Chondrocyte (in vitro differentiated cells): ENCODE data around the gene RMDN2. TPM values are rescaled to one million over a fixed set of nuclear protein-coding genes. Genes with fewer than 3 reads are reported as not detected.
A peak's percentile ranks its signal among the peaks of the same experiment; 100 is the strongest.
"Not testable (repeated sequence)": the region's sequence is repeated elsewhere in the genome, so short reads cannot be mapped to it uniquely, and the experiment has no call there.

Experiments used
- DNase-seq: peaks from one replicate; pipeline ENCODE4 v3.0.0; 2021; ENCODE audit warnings: mixed read lengths, low spot score
- H3K27ac Mint-ChIP-seq: one replicate; pipeline ENCODE4 v1.8.0; 2021; ENCODE audit warnings: mild to moderate bottlenecking, moderate library complexity, mixed read lengths; ENCODE audit not compliant: unreplicated experiment
- H3K27me3 Mint-ChIP-seq: 2 replicates; pipeline ENCODE4 v1.8.0; 2021; ENCODE audit warnings: low read depth, mixed read lengths
- H3K36me3 Mint-ChIP-seq: 2 replicates; pipeline ENCODE4 v1.8.0; 2021; ENCODE audit warnings: low read depth, mixed read lengths
- H3K4me1 Mint-ChIP-seq: 2 replicates; pipeline ENCODE4 v1.8.0; 2021; ENCODE audit warnings: low read depth, mild to moderate bottlenecking, mixed read lengths
- H3K4me3 Mint-ChIP-seq: one replicate; pipeline ENCODE4 v1.8.0; 2021; ENCODE audit warnings: mild to moderate bottlenecking, moderate library complexity, mixed read lengths; ENCODE audit not compliant: unreplicated experiment
- H3K9me3 Mint-ChIP-seq: 2 replicates; pipeline ENCODE4 v1.8.0; 2021; ENCODE audit warnings: low read depth, mixed read lengths
- total RNA-seq: library from RNA; stranded (reverse); gene quantifications from 3 replicates; pipeline ENCODE4 v1.2.1, GENCODE V29; 2021
- TF ChIP-seq, protein P1 (sequence below): fragments of 200-600 bp; sonication (generic); IDR thresholded peaks from 2 replicates; pipeline ENCODE4 v1.5.0; 2021; ENCODE audit warnings: antibody characterized with exemption, mild to moderate bottlenecking, moderate library complexity

The RMDN2 gene
- total RNA-seq, 1 donor from 2014 or later = 8.1 TPM

DNA sequence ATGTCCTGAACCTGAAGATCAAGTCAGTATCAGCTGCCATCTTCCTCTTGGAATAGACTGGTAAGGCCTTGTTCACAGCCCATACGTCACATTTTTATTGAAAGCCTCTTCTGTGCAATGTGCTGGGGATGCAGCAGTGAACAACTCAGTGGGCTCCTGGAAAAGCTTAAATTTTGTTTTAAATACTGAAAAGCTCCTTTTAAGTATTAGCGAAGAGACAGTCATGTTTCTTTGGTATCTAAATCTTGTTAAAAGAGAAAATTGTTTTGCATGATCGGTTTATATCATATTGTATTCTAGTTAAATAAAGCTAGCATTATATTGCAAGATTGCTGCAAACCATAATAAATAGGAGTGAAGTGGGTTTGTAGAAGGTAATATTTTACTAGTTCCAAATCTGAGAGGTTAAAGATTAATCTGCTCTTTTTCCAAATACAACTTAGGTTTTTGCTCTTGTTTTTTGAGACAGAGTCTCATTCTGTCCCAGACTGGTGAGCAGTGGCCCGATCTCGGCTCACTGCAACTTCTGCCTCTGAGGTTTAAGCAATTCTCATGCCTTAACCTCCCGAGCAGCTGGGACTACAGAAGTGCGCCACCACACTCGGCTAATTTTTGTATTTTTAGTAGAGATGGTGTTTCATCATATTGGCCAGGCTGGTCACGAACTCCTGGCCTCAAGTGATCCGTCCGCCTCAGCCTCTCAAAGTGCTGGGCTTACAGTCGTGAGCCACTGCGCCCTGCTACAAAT is 1.6 kb upstream of the RMDN2 start:
- no peaks in the 10 kb centered on the region for H3K36me3 Mint-ChIP-seq
- no peaks in the 10 kb centered on the region for H3K9me3 Mint-ChIP-seq
- DNase-seq = no peak
- peaks cover 47% of the 10 kb centered on the region for H3K4me1 Mint-ChIP-seq
- H3K27me3 Mint-ChIP-seq = no peaks in the 10 kb centered on the region
- TF ChIP-seq, protein P1, sequence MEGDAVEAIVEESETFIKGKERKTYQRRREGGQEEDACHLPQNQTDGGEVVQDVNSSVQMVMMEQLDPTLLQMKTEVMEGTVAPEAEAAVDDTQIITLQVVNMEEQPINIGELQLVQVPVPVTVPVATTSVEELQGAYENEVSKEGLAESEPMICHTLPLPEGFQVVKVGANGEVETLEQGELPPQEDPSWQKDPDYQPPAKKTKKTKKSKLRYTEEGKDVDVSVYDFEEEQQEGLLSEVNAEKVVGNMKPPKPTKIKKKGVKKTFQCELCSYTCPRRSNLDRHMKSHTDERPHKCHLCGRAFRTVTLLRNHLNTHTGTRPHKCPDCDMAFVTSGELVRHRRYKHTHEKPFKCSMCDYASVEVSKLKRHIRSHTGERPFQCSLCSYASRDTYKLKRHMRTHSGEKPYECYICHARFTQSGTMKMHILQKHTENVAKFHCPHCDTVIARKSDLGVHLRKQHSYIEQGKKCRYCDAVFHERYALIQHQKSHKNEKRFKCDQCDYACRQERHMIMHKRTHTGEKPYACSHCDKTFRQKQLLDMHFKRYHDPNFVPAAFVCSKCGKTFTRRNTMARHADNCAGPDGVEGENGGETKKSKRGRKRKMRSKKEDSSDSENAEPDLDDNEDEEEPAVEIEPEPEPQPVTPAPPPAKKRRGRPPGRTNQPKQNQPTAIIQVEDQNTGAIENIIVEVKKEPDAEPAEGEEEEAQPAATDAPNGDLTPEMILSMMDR = no peak
- H3K27ac Mint-ChIP-seq = no peak overlapping the region
- H3K4me3 Mint-ChIP-seq = no peak overlapping the region

DNA sequence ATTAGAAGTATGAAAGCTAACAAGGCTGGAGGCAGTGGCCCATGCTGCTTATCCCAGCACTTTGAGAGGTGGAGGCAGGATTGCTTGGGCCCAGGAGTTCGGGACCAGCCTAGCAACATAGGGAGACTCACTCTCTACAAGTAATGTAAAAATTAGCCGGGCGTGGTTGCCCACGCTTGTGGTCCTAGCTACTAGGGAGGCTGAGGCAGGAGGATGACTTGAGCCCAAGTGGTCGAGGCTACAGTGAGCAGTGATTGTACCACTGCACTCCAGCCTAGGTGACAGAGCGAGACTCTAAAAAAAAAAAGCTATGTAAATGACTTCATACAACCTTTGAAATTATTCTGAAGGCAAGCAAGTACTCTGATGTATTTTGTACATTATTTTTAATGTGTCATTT is 1.5 kb downstream of the RMDN2 start:
- TF ChIP-seq, protein P1 = no peak
- Mint-ChIP-seq H3K4me1 (peaks cover 22% of the 10 kb centered on the region), H3K27ac (no peak overlapping the region), H3K27me3 (no peaks in the 10 kb centered on the region), H3K36me3 (peaks cover 7% of the 10 kb centered on the region), H3K9me3 (no peaks in the 10 kb centered on the region), H3K4me3 (no peak overlapping the region)
- no peak for DNase-seq

DNA sequence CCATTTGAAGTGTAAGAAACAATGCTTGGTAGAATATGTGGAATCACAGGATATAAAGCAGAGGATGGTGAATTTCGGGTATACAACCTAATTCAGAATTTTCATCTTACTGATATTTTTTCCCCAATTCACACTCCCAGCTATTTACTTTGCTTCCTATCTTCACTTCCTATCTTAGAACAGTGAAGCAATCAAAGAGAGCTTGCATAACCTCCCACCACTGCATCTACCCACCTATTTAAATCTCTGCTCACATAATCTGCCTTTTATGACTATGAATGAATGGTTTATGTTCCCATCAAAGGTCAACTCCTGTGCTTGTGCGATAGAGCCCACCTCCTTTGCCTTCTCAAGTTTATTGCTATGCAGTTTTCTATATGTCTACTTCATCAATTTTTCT is 3.3 kb downstream of the RMDN2 start:
- Mint-ChIP-seq H3K4me1 (peaks cover 10% of the 10 kb centered on the region), H3K4me3 (no peak overlapping the region), H3K9me3 (no peaks in the 10 kb centered on the region), H3K36me3 (peaks cover 7% of the 10 kb centered on the region), H3K27ac (no peak overlapping the region), H3K27me3 (no peaks in the 10 kb centered on the region)
- TF ChIP-seq, protein P1 = no peak
- no peak for DNase-seq

DNA sequence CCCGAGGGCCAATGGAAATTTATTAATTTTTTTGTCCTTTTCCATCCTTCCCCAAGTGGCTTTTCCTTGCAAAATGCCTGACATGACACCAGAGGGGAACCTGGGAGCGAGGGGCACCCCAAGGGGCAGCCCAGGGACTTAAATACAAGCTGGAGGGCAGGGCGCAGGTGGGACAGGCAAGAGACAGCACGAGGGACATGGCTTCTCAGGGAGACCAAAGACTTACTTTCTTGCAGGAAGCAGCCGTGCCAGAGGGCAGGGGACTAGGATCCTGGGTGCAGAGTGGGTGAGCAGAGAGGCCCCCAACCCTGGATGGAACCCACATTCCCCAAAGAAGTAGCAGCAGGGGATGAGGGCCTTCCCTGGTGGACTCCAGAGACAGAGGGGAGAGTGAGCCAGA is 5.3 kb downstream of the RMDN2 start:
- H3K36me3 Mint-ChIP-seq, H3K27me3 Mint-ChIP-seq, H3K27ac Mint-ChIP-seq, H3K9me3 Mint-ChIP-seq, DNase-seq, H3K4me3 Mint-ChIP-seq: not testable (repeated sequence)
- peaks cover 19% of the 10 kb centered on the region for H3K4me1 Mint-ChIP-seq

DNA sequence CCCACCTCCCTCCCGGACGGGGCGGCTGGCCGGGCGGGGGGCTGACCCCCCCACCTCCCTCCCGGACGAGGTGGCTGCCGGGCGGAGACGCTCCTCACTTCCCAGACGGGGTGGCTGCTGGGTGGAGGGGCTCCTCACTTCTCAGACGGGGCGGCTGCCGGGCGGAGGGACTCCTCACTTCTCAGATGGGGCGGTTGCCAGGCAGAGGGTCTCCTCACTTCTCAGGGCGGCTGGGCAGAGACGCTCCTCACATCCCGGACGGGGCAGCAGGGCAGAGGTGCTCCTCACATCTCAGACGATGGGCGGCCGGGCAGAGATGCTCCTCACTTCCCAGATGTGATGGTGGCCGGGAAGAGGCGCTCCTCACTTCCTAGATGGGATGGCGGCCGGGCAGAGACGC is 7.8 kb downstream of the RMDN2 start:
- not testable (repeated sequence) for H3K9me3 Mint-ChIP-seq, H3K27ac Mint-ChIP-seq, DNase-seq, H3K27me3 Mint-ChIP-seq, H3K36me3 Mint-ChIP-seq, H3K4me3 Mint-ChIP-seq
- peaks cover 25% of the 10 kb centered on the region for H3K4me1 Mint-ChIP-seq

DNA sequence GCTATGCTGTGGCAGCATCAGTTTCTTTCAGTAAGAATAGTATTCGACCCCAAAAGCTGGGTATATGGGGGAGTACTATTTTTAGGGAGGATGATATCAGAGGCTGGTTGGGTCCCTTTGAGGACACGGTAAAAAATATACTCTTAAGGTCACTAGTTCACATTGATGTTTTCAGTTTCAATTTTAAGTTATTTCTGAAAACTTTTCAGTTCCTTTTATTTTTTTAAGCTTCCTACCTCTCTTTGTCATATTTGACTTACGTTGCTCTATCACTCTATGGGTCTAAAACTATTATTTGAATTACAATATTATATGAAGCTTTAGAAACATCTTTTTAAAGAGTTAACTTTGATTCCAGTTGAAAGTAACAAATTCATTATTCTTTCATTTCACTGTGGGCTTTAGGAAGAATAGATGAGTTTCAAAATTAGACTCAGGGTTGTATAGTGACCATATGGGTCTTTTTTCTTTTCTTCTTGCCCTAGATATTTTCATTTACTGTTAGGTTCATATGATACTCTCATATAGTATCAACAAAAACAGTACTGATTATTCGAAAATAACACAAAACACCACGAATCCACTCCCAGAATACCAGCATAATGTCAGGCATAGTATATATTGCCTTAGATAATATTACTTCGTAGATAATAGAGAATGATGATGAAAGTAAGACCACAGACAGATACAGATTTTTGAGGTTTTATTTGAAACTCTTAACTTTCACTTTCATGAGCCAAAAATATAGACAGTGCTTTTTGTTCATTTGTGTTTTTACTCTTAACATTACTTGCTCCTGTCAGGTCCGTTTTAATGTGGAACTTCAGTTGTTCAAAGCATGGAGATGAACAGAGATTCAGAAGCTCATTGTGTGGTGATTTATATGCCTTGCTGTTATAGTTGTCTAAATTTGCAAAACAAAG is 9.8 kb downstream of the RMDN2 start:
- Mint-ChIP-seq H3K4me3 (no peak overlapping the region), H3K27me3 (no peaks in the 10 kb centered on the region), H3K36me3 (peaks cover 14% of the 10 kb centered on the region), H3K9me3 (peaks cover 17% of the 10 kb centered on the region), H3K27ac (peak overlapping the region; percentile 10), H3K4me1 (peaks cover 43% of the 10 kb centered on the region)
- TF ChIP-seq, protein P1 = no peak
- DNase-seq = no peak

DNA sequence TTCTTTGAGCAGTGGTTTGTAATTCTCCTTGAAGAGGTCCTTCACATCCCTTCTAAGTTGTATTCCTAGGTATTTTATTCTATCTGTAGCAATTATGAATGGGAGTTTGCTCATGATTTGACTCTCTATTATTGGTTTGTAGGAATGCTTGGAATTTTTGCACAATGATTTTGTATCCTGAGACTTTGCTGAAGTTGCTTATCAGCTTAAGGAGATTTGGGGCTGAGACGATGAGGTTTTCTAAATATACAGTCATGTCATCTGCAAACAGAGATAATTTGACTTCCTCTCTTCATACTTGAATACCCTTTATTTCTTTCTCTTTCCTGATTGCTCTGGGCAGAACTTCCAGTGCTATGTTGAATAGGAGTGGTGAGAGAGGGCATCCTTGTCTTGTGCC is 12.5 kb downstream of the RMDN2 start:
- peaks cover 12% of the 10 kb centered on the region for H3K36me3 Mint-ChIP-seq
- not testable (repeated sequence) for H3K4me3 Mint-ChIP-seq, DNase-seq, H3K27ac Mint-ChIP-seq, H3K27me3 Mint-ChIP-seq
- peaks cover 56% of the 10 kb centered on the region for H3K4me1 Mint-ChIP-seq
- H3K9me3 Mint-ChIP-seq = peaks cover 20% of the 10 kb centered on the region

DNA sequence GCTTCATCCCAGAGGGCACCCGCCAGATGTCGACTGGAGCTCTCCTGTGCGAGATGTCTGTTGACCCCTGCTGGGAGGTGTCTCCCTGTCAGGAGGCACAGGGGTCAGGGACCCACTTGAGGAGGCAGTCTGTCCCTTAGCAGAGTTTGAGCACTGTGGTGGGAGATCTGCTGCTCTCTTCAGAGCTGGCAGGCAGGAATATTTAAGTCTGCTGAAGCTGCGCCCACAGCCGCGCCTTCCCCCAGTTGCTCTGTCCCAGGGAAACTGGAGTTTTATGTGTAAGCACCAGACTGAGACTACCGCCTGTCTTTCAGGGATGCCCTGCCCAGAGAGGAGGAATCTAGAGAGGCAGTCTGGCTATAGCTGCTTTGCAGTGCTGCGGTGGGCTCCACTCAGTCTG is 16.2 kb downstream of the RMDN2 start:
- peaks cover 20% of the 10 kb centered on the region for H3K9me3 Mint-ChIP-seq
- H3K27ac Mint-ChIP-seq, H3K27me3 Mint-ChIP-seq, H3K4me3 Mint-ChIP-seq, DNase-seq: not testable (repeated sequence)
- peaks cover 11% of the 10 kb centered on the region for H3K36me3 Mint-ChIP-seq
- peaks cover 38% of the 10 kb centered on the region for H3K4me1 Mint-ChIP-seq
